ENCODE results near the gene FGD2.
"Not testable (repeated sequence)": the region's sequence is repeated elsewhere in the genome, so short reads cannot be mapped to it uniquely, and the experiment has no call there.

Gene FGD2

DNA sequence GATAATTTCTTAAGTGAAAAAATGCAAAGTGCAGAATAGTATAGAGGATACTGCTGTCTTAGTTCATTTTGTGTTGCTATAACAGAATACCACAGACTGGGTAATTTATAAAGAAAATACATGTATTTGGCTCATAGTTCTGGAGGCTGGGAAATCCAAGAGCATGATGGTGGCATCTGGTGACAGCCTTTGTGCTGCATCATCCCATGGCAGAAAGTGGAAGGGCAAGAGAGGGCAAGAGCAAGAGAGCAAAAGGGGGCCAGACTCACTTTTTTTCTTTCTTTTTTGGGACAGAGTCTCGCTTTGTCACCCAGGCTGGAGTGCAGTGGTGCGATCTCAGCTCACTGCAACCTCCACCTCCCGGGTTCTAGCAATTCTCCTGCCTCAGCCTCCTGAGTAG lies 37.6 kb downstream of the FGD2 start:
- FAIRE-seq = not testable (repeated sequence)

- FAIRE-seq = no peak
Observed at GRCh38 chr6:37047346-37047688, 41.9 kb downstream of the FGD2 start.

DNA sequence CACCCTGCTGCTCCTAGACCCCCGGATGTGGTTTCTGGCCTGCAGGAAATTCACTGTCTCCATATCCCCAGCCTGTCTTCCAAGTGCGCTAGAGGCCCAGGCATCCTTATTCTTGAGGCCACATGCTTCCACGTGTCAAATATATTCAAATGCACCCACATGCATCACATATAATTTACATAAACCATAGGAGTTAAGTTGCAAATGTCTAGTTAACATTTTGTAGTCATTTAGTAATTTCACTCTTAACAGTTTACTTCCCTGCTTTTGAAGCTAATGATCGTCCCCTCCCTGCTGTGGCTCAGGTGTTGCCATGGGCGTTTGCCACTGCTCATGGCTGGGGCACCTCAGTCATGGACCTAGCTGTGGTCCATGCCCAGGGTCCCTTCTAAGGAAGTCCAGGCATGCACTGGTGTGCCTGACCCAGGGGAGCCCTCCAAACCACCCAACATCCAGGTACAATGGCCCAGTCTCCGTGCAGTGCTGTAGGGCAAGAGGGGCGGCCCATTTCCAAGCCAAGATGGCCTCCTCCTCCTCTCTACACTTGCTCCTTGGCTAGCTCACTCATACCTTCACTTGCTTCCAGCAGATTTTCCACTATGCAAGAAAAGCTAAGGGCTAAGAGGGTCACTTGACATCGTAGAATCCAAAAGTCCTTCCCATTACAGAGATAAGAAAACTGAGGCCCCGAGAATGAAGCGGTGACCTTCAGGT lies 42.4 kb downstream of the FGD2 start:
- FAIRE-seq = no peak

- FAIRE-seq = no peak
Observed at GRCh38 chr6:37048403-37048850, 43.0 kb downstream of the FGD2 start.

DNA sequence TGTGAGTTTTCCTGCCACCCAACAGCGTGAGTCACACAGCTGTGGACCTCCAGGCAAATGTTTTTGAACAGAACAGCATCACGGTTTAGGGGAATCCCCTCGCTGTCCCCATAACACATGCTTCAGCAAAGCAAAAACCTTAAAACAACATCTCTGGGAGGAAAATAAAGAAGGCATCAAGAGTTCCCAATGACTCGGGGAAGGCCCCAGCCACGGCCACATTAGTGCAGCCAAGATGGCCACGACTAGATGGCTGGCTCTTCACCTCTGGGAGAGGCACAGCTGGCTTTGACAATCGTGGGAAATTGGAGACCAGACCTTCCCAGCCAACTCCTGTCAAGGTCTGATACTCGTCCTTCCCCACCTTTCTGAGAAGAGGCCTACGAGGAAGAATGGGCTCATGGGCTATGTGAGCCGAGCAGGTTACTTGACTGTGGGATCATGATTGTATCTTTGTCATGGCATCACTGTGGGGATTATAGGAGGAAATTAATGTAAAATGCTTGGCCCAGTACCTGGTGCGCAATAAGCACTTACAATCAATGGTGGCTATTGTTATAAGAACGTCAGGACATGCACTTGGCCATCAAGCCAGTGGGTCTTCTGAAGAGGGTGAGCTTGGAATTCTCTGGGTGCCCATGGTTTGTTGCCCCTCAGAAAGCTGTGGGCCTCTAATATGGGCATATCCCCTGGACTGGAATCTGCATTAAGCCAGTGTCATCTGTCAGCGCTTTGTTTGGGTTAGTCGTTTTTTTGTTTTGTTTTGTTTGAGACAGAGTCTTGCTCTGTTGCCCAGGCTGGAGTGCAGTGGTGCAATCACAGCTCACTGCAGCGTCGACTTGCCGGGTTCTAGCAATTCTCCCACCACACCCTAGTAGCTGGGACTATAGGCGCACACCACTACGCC lies 43.6 kb downstream of the FGD2 start:
- FAIRE-seq = no peak

- no peak for FAIRE-seq
Observed at GRCh38 chr6:37049758-37050044, 44.2 kb downstream of the FGD2 start.

- FAIRE-seq = no peak
Observed at GRCh38 chr6:37050045-37050853, 44.8 kb downstream of the FGD2 start.

DNA sequence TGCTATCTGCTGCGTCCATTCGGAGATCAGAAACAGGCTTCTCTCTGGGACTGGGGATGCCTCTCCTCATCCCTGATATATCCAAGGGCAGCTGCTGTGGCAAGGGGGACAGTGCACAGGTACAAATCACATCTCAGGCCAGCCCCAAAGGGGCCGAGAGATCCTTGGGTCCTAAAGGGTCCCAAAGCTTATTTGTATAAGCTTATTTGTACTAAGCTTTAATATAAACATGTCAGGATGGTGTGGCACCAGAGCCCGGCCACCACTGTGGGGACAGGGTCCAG lies 45.3 kb downstream of the FGD2 start:
- FAIRE-seq = no peak

DNA sequence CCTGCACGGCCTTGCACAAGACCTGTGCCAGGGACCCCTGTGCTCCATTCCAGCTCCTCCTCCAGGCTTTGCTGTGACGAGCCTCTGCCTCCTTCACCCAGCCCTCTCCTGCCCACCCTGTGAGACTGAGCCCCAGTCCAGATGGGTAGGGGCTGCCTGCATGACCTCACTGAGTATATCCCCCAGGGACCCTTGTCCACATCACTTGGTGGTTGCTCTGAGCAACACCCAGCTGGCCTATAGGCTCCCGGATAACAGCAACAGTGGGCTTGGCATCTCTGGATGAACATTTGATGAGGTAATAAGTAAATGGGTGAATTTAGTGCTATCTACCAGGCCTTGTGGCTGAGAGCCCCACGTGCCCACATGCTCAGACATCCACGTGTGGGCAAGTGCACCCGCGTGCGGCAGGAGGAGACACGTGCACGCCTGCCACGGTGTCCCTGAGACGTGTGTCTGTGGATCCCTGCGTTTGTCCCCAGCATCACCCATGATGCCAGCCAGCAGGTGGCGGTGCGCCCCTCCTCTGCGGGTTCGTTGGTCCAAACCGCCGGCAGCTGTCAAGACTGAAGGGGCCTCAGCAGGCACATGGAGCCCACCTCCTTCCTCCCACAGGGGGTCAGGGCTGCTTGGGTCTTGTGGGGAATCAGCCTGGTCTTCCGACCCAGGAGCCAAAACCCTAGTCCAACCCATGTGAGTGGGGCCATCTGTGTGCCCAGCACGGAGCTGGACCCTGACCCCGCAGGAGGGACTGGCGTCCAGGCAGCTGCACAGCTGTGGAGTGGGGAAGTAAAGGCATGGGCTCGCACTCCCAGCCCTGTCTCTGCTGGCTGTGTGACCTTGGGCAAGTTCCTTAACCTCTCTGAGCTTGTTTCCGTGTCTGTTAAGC lies 45.9 kb downstream of the FGD2 start:
- no peak for FAIRE-seq

- FAIRE-seq = no peak
Observed at GRCh38 chr6:37052027-37052628, 46.7 kb downstream of the FGD2 start.

GRCh38 chr6:37053683-37054082 lies 48.2 kb downstream of the FGD2 start:
- FAIRE-seq = no peak

DNA sequence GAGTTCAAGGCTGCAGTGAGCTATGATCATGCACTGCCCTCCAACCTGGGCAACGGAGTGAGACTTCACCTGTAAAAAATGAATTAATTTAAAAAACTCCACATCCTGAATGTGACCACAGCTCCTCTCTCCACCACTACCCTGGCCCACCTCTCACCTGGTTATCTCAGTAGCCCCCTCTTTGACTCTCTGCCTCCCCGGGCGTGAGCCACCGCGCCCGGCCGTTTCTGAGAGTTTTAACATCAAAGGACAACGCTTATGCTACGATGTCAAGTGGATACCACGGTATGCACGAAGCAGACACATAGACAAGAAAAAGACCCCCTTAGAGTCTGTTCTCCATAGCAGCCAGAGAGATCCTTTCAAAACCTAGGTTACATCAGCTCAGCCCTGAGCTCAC lies 48.7 kb downstream of the FGD2 start:
- FAIRE-seq = no peak

DNA sequence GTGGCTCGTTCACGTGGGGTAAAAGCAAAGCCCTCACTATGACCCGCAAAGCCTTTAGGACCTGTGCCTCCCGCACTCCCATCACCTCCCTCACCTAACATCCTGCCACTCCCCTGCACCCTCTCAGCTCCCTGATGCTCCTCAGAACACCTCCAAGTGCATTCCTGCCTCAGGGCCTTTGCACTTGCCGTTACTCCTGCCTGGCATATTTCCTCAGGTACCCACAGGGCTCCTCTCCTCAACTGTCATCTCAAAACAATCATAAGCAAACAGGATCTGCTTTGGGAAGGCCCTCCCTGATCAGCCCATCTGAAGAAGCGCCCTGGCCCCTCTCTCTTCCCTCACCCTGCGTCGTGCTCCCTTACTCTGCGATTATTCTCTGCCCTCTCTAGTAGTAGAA lies 49.1 kb downstream of the FGD2 start:
- no peak for FAIRE-seq

- FAIRE-seq = no peak
Observed at GRCh38 chr6:37056112-37056403, 50.6 kb downstream of the FGD2 start.

DNA sequence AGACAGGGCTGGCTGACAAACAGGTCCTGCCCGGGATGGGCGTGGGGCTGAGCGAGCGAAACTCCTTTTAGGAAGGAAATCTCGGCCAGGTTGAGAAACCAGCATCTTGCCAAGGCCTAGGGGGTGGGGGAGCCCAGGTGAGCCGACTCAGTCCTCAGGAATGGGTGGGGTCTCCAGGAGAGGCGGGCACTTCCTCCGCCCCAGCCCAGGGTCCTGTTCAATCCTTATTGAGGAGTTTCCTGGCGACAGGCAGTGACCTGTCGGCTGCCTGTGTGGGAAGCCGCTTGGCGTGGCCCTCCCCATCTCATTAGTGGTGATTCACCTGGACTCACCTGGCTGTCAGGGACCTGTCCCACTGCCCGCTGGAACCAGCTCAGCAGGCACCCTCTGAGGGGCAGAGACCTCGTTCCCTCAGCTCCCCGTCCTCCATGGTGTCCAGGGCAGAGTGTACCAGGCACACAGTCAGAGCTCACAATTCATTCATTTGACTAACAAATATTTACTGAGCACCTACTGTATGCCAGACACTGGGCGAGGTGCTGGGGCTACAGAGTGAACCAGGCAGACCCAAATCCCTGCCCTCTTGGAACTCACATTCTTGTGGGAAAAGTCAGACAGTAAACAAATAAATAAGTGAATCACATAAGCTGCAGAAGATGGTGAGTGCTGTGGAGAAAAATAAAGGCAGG lies 51.1 kb downstream of the FGD2 start:
- FAIRE-seq = no peak

- no peak for FAIRE-seq
Observed at GRCh38 chr6:37057128-37057471, 51.6 kb downstream of the FGD2 start.

DNA sequence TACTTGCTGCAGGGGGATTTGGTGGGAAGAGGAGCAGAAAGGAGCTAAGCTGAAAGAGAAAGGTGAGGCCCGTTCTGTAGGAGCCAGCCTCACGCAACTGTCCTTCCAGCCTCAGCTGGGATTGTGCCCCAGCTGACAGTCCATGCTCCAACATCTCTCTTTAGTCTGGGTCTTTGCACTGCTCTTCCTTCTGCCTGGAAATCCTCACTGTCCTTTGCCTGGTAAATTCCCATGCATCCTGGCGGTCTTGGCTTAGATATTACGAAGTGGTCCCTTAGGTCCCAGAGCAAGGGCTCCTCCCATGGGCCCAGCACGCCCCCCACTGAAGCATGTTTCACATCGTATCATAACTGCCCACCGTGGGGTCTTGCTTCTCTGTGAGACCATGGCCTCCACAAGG lies 52.2 kb downstream of the FGD2 start:
- FAIRE-seq = no peak

GRCh38 chr6:37058084-37058586 lies 52.7 kb downstream of the FGD2 start:
- no peak for FAIRE-seq

- FAIRE-seq = not testable (repeated sequence)
Observed at GRCh38 chr6:37058984-37059343, 53.5 kb downstream of the FGD2 start.

DNA sequence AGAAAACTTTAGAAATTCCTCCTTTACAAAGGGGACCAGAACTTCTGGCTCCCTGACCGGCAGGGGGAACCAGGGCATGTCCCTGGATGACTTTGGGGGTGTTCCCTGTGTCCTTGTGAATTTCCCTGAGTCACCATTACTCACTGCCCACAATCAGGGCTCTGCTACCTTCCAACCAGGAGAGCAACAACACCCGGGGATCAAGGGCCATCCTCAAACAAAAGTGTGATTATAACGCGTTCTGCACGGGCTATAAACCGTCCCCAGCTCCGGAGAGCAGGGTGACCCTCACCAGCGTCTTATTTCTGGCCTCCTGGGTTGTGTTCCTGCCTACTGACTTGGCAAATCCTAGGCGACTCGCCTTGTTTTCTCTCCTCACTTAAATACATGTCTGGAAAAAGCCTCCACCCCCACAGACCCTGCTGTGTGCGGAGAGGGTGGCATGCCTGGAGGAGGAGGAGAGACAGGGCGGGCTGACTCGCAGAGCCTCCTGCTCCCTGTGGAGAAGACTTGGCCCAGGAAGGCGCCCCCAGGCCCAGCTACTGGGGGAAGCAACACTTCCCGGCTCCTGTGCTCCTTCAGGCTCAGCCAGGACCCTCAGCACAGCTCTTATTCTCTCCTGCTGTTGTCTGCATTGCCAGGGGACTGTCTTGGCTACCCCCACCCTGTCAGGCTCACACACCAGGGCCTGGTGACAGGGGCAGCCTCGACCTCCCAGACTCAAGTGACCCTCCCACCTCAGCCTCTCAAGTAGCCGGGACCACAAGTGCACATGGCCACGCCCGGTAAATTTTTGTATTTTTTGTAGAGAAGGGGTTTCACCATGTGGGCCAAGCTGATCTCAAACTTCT lies 54.1 kb downstream of the FGD2 start:
- FAIRE-seq = no peak

GRCh38 chr6:37060195-37060559 lies 54.7 kb downstream of the FGD2 start:
- FAIRE-seq = no peak
